HG03439 (cell line): ENCODE measurements around the gene CDH23.

Experiments
- ATAC-seq: cut with Tn5 transposase; IDR thresholded peaks from one replicate; pipeline ENCODE4 v1.9.1; 2021; ENCODE audit warnings: mild to moderate bottlenecking, moderate library complexity; ENCODE audit not compliant: unreplicated experiment

Gene CDH23

GRCh38 chr10:71615538-71616329 lies 219.0 kb downstream of the CDH23 start:
- no peak for ATAC-seq

- ATAC-seq, result no peak
Observed at GRCh38 chr10:71616817-71617654, 220.3 kb downstream of the CDH23 start.

GRCh38 chr10:71618176-71618575 lies 221.5 kb downstream of the CDH23 start:
- no peak for ATAC-seq

- ATAC-seq, result no peak
Observed at GRCh38 chr10:71618598-71618997, 221.9 kb downstream of the CDH23 start.

- ATAC-seq, result no peak
Observed at GRCh38 chr10:71620642-71621041, 223.9 kb downstream of the CDH23 start.

GRCh38 chr10:71621231-71622153 lies 224.8 kb downstream of the CDH23 start:
- no peak for ATAC-seq

GRCh38 chr10:71622154-71622526 lies 225.4 kb downstream of the CDH23 start:
- no peak for ATAC-seq

GRCh38 chr10:71622616-71623015 lies 225.9 kb downstream of the CDH23 start:
- ATAC-seq, result no peak

- ATAC-seq, result no peak
Observed at GRCh38 chr10:71623098-71623985, 226.6 kb downstream of the CDH23 start.

GRCh38 chr10:71623986-71624291 lies 227.2 kb downstream of the CDH23 start:
- no peak for ATAC-seq

GRCh38 chr10:71625445-71626175 lies 228.9 kb downstream of the CDH23 start:
- no peak for ATAC-seq

GRCh38 chr10:71627230-71627939 lies 230.7 kb downstream of the CDH23 start:
- no peak for ATAC-seq

- no peak for ATAC-seq
Observed at GRCh38 chr10:71627956-71628355, 231.2 kb downstream of the CDH23 start.

GRCh38 chr10:71629131-71629530 lies 232.4 kb downstream of the CDH23 start:
- no peak for ATAC-seq

- ATAC-seq, result no peak
Observed at GRCh38 chr10:71630168-71630567, 233.4 kb downstream of the CDH23 start.

GRCh38 chr10:71631007-71631861 lies 234.5 kb downstream of the CDH23 start:
- no peak for ATAC-seq

- no peak for ATAC-seq
Observed at GRCh38 chr10:71632200-71632820, 235.6 kb downstream of the CDH23 start.
